Measurements from ENCODE around the gene LPIN2. TPM values are rescaled to one million over a fixed set of nuclear protein-coding genes. Genes with fewer than 3 reads are reported as not detected.
"Not testable (repeated sequence)": the region's sequence is repeated elsewhere in the genome, so short reads cannot be mapped to it uniquely, and the experiment has no call there.

Gene LPIN2
- total RNA-seq, 1 experiment from 2014 or later = 25.3 TPM

DNA sequence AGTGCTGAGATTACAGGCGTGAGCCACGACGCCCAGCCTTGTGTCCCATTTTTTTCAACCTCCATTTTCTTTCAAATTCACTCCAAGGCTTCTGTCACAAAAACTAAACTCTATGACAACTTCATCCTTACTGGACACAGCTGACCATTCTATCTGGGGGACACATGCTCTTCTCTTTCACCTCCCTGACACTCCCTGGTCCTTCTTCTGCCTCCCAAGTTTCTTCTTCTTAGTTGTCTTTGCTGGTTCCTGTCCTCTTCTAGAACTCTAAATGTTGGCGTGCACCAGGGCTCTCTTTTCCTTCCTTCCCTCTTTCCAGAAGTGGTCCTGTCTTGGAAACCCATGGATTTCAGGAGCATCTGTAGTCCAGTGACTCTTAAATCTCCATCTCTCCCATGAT is 40.1 kb upstream of the LPIN2 start:
- no peak overlapping the region for H3K4me3 Mint-ChIP-seq (ENCODE audit: unreplicated experiment)
- H3K4me1 Mint-ChIP-seq (ENCODE audit: low read depth, unreplicated experiment) = peaks cover 29% of the 10 kb centered on the region
- Histone ChIP-seq H3K36me3 (ENCODE audit: control insufficient read depth, insufficient read depth, low read length) (no peaks in the 10 kb centered on the region; the same call in 1 of the 2 replicates), H3K9me3 (peaks cover 4% of the 10 kb centered on the region; the same call in 1 of the 2 replicates), H3K4me3 (ENCODE audit: low read depth, low read length) (no peak overlapping the region), H3K27me3 (replicated peaks; ENCODE audit: control insufficient read depth, insufficient read depth, low read length) (no peaks in the 10 kb centered on the region), H3K4me1 (peaks cover 29% of the 10 kb centered on the region)
- no peaks in the 10 kb centered on the region for H3K27me3 Mint-ChIP-seq (ENCODE audit: insufficient read depth, unreplicated experiment)
- H3K27ac Mint-ChIP-seq (ENCODE audit: unreplicated experiment) = peak overlapping the region; percentile 8
- peaks cover 20% of the 10 kb centered on the region for H3K9me3 Mint-ChIP-seq (ENCODE audit: unreplicated experiment)
- DNase-seq = no peak
- CTCF ChIA-PET = no interaction called here
- no peaks in the 10 kb centered on the region for H3K36me3 Mint-ChIP-seq (ENCODE audit: insufficient read depth, unreplicated experiment)
- TF ChIP-seq CTCF (IDR thresholded peaks at IDR 0.05; ENCODE audit: insufficient read depth in 1 of 2, low read depth in 1 of 2, low read length in 1 of 2, severe bottlenecking in 1 of 2, unreplicated experiment in 1 of 2) = no peak
- no TSS peak for BruUV-seq (replicated peaks)
- POLR2A ChIA-PET = no interaction called here
- intact Hi-C loops (cut with micrococcal nuclease; ENCODE audit: unreplicated experiment) = no loop called here

DNA sequence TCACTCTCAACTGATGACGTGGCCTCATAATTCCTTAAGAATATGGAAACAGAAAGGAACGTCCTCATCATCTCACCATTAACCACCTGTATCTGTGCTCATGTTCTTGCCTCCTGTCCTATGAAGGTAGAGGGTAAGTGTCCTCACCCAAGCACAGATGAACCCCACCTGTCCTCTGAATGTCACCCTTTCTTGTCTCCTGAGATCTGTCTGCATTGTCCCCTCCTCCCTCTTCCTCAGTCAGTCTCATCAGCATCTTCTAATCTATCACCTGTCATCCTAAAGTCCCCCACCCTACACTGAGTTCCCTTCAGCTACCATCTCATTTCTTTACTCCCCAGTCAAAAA is 39.4 kb upstream of the LPIN2 start:
- Mint-ChIP-seq H3K27me3 (ENCODE audit: insufficient read depth, unreplicated experiment) (no peaks in the 10 kb centered on the region), H3K9me3 (ENCODE audit: unreplicated experiment) (peaks cover 20% of the 10 kb centered on the region), H3K4me3 (ENCODE audit: unreplicated experiment) (peak overlapping the region; percentile 4), H3K36me3 (ENCODE audit: insufficient read depth, unreplicated experiment) (no peaks in the 10 kb centered on the region), H3K4me1 (ENCODE audit: low read depth, unreplicated experiment) (peaks cover 29% of the 10 kb centered on the region), H3K27ac (ENCODE audit: unreplicated experiment) (peak overlapping the region; percentile 58)
- TF ChIP-seq CTCF (IDR thresholded peaks at IDR 0.05; ENCODE audit: insufficient read depth in 1 of 2, low read depth in 1 of 2, low read length in 1 of 2, severe bottlenecking in 1 of 2, unreplicated experiment in 1 of 2) = no peak
- Histone ChIP-seq H3K9me3 (peaks cover 4% of the 10 kb centered on the region; the same call in 1 of the 2 replicates), H3K36me3 (ENCODE audit: control insufficient read depth, insufficient read depth, low read length) (no peaks in the 10 kb centered on the region; the same call in 1 of the 2 replicates), H3K4me3 (ENCODE audit: low read depth, low read length) (no peak overlapping the region), H3K27me3 (replicated peaks; ENCODE audit: control insufficient read depth, insufficient read depth, low read length) (no peaks in the 10 kb centered on the region), H3K4me1 (peaks cover 29% of the 10 kb centered on the region)
- DNase-seq = no peak
- no TSS peak for BruUV-seq (replicated peaks)
- CTCF ChIA-PET = no interaction called here
- intact Hi-C loops (cut with micrococcal nuclease; ENCODE audit: unreplicated experiment) = no loop called here
- POLR2A ChIA-PET = interaction anchor here (0.6 kb wide), 1 partner anchor 554 kb away, joined by 3 read pairs; no protein-coding TSS in a partner anchor

DNA sequence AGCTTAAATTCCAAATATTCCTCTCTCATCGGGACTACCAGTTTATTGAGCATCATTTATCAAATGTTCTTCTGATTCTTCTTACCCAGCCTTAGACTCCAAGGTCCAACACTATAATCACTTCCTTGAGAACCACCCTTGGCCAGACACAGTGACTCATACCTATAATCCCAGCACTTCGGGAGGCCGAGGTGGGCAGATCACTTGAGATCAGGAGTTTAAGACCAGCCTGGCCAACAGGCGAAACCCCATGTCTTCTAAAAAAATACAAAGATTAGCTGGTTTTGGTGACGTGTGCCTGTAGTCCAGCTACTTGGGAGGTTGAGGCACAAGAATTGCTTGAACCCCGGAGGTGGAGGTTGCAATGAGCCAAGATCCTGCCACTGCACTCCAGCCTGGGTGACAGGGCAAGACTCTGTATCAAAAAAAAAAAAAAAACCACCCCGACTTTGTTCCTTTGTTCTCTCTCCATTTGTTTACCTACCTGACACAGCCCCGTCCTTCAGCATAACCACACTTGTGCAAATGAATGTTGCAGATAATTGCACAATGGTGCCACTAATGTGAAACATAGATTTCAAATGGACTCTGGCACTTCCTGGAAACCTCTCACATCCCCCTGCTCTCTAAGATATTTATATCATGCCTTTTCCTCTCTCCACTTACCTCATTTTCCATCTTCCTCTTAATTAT is 38.9 kb upstream of the LPIN2 start:
- intact Hi-C loops (cut with micrococcal nuclease; ENCODE audit: unreplicated experiment) = no loop called here

DNA sequence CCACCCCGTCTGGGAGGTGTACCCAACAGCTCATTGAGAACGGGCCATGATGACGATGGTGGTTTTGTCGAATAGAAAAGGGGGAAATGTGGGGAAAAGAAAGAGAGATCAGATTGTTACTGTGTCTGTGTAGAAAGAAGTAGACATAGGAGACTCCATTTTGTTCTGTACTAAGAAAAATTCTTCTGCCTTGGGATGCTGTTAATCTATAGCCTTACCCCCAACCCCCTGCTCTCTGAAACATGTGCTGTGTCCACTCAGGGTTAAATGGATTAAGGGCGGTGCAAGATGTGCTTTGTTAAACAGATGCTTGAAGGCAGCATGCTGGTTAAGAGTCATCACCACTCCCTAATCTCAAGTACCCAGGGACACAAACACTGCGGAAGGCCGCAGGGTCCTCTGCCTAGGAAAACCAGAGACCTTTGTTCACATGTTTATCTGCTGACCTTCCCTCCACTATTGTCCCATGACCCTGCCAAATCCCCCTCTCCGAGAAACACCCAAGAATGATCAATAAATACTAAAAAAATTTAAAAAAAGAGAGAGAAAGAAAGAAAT is 37.0 kb upstream of the LPIN2 start:
- Mint-ChIP-seq H3K4me1 (ENCODE audit: low read depth, unreplicated experiment) (peaks cover 28% of the 10 kb centered on the region), H3K9me3 (ENCODE audit: unreplicated experiment) (peaks cover 20% of the 10 kb centered on the region)
- H3K36me3 ChIP-seq (ENCODE audit: control insufficient read depth, insufficient read depth, low read length); H3K4me3 Mint-ChIP-seq (ENCODE audit: unreplicated experiment); POLR2A ChIA-PET; H3K36me3 Mint-ChIP-seq (ENCODE audit: insufficient read depth, unreplicated experiment); BruUV-seq (replicated peaks); CTCF ChIA-PET; DNase-seq; H3K27me3 Mint-ChIP-seq (ENCODE audit: insufficient read depth, unreplicated experiment); intact Hi-C loops (cut with micrococcal nuclease; ENCODE audit: unreplicated experiment); H3K27me3 ChIP-seq (replicated peaks; ENCODE audit: control insufficient read depth, insufficient read depth, low read length); H3K9me3 ChIP-seq; H3K27ac Mint-ChIP-seq (ENCODE audit: unreplicated experiment); H3K4me3 ChIP-seq (ENCODE audit: low read depth, low read length): not testable (repeated sequence)
- H3K4me1 ChIP-seq = peaks cover 29% of the 10 kb centered on the region

More for the DNA sequence above, 38.9 kb upstream of the LPIN2 start:
- H3K27me3 ChIP-seq (replicated peaks; ENCODE audit: control insufficient read depth, insufficient read depth, low read length) = no peaks in the 10 kb centered on the region
- Mint-ChIP-seq H3K4me1 (ENCODE audit: low read depth, unreplicated experiment) (peaks cover 29% of the 10 kb centered on the region), H3K4me3 (ENCODE audit: unreplicated experiment) (peak overlapping the region; percentile 4), H3K27ac (ENCODE audit: unreplicated experiment) (peak overlapping the region; percentile 58), H3K27me3 (ENCODE audit: insufficient read depth, unreplicated experiment) (no peaks in the 10 kb centered on the region), H3K36me3 (ENCODE audit: insufficient read depth, unreplicated experiment) (no peaks in the 10 kb centered on the region), H3K9me3 (ENCODE audit: unreplicated experiment) (peaks cover 20% of the 10 kb centered on the region)
- peak; percentile 52 to 71 for DNase-seq
- ChIA-PET CTCF (no interaction called here), POLR2A (interaction anchor here (0.6 kb wide), 1 partner anchor 554 kb away, joined by 3 read pairs; no protein-coding TSS in a partner anchor)
- peaks cover 4% of the 10 kb centered on the region; the same call in 1 of the 2 replicates for H3K9me3 ChIP-seq
- H3K4me1 ChIP-seq = peaks cover 29% of the 10 kb centered on the region
- no TSS peak for BruUV-seq (replicated peaks)
- TF ChIP-seq CTCF (IDR thresholded peaks at IDR 0.05; ENCODE audit: insufficient read depth in 1 of 2, low read depth in 1 of 2, low read length in 1 of 2, severe bottlenecking in 1 of 2, unreplicated experiment in 1 of 2) = no peak
- H3K4me3 ChIP-seq (ENCODE audit: low read depth, low read length) = no peak overlapping the region
- no peaks in the 10 kb centered on the region; the same call in 1 of the 2 replicates for H3K36me3 ChIP-seq (ENCODE audit: control insufficient read depth, insufficient read depth, low read length)

All from Caco-2 (cell line).